GM12892 (cell line): ENCODE results near the gene ZNF503.
"Not testable (repeated sequence)": the region's sequence is repeated elsewhere in the genome, so short reads cannot be mapped to it uniquely, and the experiment has no call there.

Experiments used
- DNase-seq: peaks from one replicate; pipeline ENCODE4 v3.0.0; 2011; ENCODE audit not compliant: insufficient read length
- FAIRE-seq: peaks from 2 replicates; lab custom pipeline; 2011; peaks lifted over from hg19 to GRCh38; lab: Jason Lieb, UNC
- POLR2A ChIP-seq: IDR thresholded peaks from 2 replicates; pipeline ENCODE4 v1.6.1; 2011; ENCODE audit warnings: low read depth, low read length, control low read depth
- POLR2AphosphoS5 ChIP-seq: IDR thresholded peaks from 2 replicates; pipeline ENCODE4 v1.6.1; 2011; ENCODE audit warnings: low read depth, low read length, control low read depth
- TAF1 ChIP-seq: IDR thresholded peaks from 2 replicates; pipeline ENCODE4 v1.6.1; 2011; ENCODE audit warnings: low read depth, mild to moderate bottlenecking, control low read depth, low read length, borderline replicate concordance

ZNF503 gene

DNA sequence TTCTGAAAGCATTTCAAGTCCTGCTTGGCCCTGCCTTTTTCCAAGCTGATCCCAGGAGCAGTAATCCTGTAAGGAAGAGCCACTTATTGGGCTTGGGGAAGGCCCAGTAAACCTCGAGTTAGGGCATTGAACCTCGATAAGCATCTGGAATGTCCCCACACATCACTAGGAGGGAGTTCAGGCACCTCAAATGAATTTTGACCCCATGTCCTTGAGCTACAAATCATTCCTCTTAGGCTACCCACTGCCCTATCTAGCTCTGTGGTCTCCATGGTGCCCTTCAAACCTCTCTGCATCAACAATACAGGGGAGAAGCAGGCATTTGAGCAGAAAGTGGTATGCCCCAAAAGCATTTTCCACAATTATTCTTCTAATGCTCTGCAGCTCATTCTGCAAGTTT lies 33.7 kb downstream of the ZNF503 start:
- no peak for TF ChIP-seq TAF1
- TF ChIP-seq POLR2AphosphoS5: no peak
- no peak for TF ChIP-seq POLR2A
- FAIRE-seq: no peak
- no peak for DNase-seq

DNA sequence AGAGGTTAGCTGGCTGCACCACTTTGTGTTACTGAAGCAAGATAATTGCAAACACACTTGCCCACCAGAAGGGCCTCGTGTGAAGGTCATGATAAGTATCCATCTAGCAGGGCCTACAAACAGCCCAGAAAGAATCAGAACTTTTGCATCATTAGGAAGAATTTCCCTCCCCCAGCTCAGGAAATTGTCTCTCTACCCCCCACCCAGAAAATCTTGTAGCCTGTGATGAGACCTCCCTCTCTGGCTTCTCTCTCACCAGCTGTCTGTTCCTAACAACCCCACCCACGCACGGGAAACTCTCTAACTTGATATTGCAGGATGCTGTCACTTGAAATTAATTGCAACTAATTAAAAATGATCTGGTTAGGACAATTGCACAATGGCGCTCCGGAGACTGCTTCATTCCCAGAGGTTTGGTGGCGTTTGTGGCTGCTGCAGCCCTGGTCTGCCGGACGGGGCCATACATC lies 34.5 kb downstream of the ZNF503 start:
- FAIRE-seq (no peak), DNase-seq (no peak)
- TF ChIP-seq TAF1: no peak
- no peak for TF ChIP-seq POLR2A
- no peak for TF ChIP-seq POLR2AphosphoS5

DNA sequence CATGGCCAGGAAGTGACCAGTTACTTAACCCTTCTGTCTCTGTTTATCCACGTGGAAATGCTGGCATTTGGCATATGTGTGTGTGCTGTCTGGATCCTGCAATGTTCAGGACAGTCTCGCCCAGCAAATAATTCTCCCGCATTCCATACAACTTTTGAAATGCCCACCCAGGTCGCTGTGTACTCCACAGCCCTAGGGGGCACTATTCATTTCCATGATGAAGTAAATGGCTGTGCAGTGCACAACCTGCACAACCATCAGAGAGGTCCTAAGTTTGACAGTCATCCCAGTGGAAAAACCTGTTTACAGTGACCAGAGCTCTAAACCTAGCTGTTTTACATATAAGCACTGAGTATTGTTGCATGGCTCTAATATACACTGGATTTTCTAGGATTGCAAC lies 38.1 kb downstream of the ZNF503 start:
- FAIRE-seq: no peak
- DNase-seq: no peak
- TF ChIP-seq TAF1 (no peak), POLR2A (no peak), POLR2AphosphoS5 (no peak)

DNA sequence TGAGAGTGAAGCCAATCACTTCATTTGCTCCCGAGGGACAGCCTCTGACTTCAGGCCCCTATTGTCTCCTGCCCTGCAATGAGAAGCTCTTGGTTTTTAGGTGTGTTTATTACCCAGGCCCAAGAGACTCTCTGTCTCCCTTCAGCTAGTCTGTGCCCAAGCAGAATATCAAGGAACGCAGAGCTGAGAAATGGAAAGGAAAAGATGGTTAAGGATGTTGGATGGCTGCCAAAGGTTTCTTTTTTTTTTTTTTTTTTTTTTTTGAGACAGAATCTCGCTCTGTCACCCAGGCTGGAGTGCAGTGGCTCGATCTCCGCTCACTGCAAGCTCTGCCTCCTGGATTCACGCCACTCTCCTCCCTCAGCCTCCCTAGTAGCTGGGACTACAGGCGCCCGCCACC lies 41.7 kb downstream of the ZNF503 start:
- FAIRE-seq, DNase-seq: not testable (repeated sequence)

DNA sequence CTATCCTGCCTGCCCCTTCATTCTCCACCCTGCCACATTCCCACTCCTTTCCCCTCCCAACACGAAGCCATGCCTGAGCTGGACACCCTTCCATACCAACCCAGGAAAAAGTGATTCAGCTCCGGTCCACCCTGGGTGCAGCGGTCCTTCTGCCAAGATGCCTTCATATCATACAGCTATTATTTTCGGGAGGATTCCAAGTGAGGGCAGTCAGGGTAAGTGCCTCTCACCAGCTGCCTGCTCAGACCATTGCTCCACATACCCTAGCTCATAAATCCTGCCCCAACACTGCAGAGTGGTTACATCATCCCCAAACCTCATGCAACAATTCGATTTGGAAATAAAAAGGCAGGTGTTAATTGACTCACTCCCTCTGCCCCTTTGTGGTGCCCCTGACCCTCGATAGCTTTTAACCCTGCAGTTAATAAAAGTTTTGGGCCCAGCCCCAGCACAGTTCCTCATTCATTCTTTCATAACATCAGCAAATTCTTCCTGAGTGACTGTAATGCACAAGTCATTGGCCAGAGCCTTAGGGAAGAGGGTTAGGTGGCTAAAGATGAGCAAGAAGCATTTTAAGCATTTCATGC lies 42.6 kb downstream of the ZNF503 start:
- no peak for FAIRE-seq
- TF ChIP-seq POLR2A (no peak), POLR2AphosphoS5 (no peak), TAF1 (no peak)
- no peak for DNase-seq

DNA sequence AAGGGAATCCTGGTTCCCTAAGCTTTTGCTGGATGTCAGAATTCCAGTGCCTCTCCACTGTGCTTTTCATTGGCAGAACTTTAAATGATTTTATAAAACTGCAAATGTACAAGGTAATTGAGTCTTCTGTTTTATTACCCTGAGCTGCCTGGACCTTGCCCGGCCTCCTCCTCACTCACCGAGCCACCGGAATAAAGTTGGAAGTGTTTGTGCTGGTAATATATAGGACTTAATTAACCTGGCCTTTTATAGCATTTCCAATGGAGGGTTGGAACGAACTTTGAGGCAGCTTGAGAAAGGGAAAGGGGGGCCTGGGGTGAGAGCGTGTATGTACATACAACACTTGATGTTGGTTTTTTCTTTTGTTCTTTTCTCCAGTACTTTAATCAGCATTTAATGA lies 43.4 kb downstream of the ZNF503 start:
- DNase-seq: no peak
- FAIRE-seq: no peak
- TF ChIP-seq TAF1 (no peak), POLR2A (no peak), POLR2AphosphoS5 (no peak)

DNA sequence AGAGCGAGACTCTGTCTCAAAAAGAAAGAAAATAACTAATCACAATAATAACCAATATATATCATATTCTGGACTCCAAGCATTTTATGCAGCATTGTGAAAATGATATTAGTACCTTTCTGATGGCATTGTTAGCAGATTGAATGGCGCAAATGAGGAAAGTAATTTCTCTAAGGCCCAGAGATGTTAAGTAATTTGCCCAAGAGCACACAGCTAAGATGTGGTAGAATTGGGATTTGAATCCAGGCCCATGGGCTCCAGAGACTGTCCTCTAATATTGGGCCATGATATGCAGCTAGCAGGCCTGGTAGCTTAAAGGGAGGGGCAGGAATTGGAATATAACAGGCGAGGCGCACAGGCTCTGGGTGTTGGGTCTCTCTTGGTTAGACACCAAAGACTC lies 44.1 kb downstream of the ZNF503 start:
- no peak for DNase-seq
- no peak for FAIRE-seq
- TF ChIP-seq TAF1: no peak
- no peak for TF ChIP-seq POLR2AphosphoS5
- no peak for TF ChIP-seq POLR2A

DNA sequence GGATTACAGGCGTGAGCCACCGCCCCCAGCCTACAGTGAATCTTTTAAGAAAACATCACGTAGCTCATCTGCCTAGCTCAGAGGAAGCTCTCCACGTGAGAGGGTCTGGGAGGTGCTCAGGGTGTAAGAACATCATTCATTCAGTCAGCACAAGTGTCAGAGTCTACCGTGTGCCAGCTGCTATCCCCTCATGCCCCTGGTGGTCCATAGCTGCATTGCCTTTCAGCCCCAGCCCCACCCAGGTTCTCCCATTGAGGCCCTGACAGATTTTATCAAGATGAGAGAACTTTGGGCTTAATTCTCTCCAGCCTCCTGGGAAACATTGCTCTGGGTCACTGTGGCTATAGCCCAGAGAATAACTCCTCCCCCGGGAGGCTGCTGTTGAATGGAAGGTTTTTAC lies 45.1 kb downstream of the ZNF503 start:
- no peak for FAIRE-seq
- DNase-seq: no peak
- TF ChIP-seq TAF1 (no peak), POLR2AphosphoS5 (no peak), POLR2A (no peak)

DNA sequence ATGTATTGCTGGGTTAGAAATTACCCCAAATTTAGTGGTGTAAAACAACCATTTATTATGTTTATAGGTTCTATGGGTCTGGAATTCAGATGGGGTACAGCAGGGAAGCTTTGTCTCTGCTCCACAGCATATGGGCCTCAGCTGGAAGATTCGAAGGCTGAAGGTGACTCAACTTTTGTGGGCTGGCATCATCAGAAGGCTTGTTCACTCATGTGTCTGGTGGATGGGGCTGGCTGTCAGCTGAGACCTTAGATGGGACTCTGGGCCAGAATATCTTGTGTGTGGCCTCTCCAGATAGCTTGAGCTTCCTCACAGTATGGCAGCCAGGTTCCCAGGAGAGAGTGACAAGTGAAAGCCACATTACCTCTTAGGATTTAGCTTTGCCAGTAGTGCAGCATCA lies 45.9 kb downstream of the ZNF503 start:
- DNase-seq: no peak
- no peak for FAIRE-seq
- TF ChIP-seq POLR2A: no peak
- no peak for TF ChIP-seq TAF1

DNA sequence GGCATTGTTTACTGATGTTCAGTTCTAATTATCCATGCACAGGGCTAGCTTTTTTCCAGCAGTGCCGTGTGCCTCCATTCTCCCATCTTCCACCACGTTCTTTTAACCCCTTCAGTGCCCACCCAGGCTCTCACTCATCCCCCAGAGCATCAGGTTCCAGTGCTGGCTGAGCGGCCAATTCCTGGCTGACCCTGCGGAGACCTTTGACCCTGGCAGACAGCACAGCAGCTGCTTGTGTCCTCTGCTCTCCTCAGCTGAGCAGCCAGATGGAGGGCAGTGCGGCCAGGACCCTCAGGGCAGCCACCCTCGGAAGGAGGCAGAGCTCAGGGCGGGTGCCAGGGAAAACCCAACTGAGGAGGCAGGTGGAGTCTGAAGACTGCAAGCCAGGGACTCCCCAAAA lies 48.4 kb downstream of the ZNF503 start:
- FAIRE-seq (no peak), DNase-seq (no peak)
- TF ChIP-seq TAF1 (no peak), POLR2AphosphoS5 (no peak), POLR2A (no peak)

DNA sequence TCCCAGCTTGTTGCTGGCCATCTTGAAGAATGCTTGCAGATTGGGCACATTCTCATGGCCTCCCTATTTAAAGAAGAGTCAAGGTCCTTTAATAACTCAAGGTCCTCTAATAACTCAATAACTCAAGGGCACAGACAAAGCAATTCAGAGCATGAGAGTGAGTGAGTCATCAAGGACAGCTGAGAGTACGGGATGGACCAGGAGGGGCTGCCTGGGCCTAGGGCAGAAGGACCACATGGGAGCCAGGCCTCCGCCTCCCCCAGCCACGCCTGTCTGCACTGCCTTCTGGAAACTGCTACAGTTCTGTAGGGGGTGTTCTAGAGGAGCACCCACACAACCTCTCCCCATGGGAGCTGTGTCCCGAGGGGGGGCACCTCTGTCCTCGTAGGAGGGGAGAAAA lies 48.9 kb downstream of the ZNF503 start:
- no peak for TF ChIP-seq TAF1
- no peak for TF ChIP-seq POLR2AphosphoS5
- TF ChIP-seq POLR2A: no peak
- FAIRE-seq: no peak
- DNase-seq: no peak

DNA sequence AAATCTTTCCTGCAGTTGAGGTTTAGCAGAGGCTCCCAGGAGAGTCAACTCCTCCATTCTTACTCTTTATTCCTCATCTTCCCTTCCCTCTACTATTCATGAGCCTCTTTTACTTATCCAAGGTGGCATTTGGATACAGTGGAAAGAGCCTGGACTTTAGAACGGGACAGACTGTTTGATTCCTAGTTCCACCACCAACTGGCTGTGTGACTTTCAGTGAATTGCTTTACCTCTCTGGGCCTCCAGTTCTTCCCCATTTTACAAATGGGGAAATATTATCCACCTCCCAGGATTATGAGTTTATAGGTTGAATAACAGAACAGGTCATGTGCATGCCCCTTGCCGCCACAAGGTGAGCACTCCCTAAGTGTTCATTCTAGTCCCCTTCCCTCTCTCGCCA lies 49.9 kb downstream of the ZNF503 start:
- TF ChIP-seq TAF1 (no peak), POLR2AphosphoS5 (no peak), POLR2A (no peak)
- FAIRE-seq (no peak), DNase-seq (no peak)

DNA sequence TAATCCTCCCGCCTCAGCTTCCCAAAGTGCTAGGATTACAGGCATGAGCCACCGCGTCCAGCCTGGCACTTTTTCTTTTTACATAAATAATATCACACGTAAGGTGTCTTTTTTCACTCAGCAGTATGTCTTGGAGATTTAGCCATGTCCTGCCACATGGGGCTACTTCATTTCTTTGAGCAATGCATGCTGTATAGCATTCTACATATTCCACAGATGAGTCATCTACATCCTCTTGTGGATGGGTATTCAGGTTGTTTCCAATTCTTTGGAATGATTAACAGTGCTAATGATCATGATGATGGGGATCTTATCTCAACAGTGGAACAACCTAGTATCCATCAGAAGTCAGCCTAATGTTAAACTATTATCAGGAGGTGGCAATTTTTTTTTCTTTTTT lies 50.8 kb downstream of the ZNF503 start:
- no peak for FAIRE-seq
- TF ChIP-seq POLR2A: no peak
- no peak for TF ChIP-seq POLR2AphosphoS5
- TF ChIP-seq TAF1: no peak
- DNase-seq: no peak
